ENCODE data around the gene IGSF21. TPM values are rescaled to one million over a fixed set of nuclear protein-coding genes. Genes with fewer than 3 reads are reported as not detected.

IGSF21 gene
- total RNA-seq, 1 donor from 2014 or later, result not detected

GRCh38 chr1:18233176-18233864 lies 125.7 kb downstream of the IGSF21 start:
- no peak overlapping the region for H3K4me3 ChIP-seq (ENCODE audit: low read depth, low read length)
- FAIRE-seq (peak; percentile 60), DNase-seq (ENCODE audit: low read depth) (no peak)
- TF ChIP-seq CTCF (IDR thresholded peaks at IDR 0.05; ENCODE audit: insufficient read depth, low read length, severe bottlenecking), result no peak
- no peaks in the 10 kb centered on the region for H3K27me3 ChIP-seq (ENCODE audit: control insufficient read depth, insufficient read depth, low read length)
- H3K36me3 ChIP-seq (ENCODE audit: control insufficient read depth, insufficient read depth, low read length), result no peaks in the 10 kb centered on the region

DNA sequence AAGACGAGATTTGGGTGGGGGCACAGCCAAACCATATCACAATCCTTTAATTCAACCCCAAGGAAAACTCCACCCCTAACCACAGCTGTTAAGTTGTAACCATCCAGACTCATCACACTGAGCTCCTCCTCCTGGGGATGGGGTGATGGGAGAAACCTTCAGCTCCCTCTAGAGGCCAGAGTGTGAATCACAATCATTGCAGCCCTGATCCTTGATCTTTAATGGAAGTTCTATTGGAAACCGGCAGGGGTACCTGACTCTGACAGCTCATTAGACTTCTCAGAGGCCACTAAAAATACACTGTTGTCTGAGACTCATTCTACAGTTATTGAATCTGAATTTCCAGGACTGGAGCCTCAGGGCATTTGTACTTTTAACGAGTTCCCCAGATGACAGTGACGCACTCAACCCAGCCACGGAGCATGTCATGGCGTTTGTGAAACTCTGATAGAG lies 127.2 kb downstream of the IGSF21 start:
- no peak for FAIRE-seq
- H3K36me3 ChIP-seq (ENCODE audit: control insufficient read depth, insufficient read depth, low read length), result no peaks in the 10 kb centered on the region
- no peaks in the 10 kb centered on the region for H3K27me3 ChIP-seq (ENCODE audit: control insufficient read depth, insufficient read depth, low read length)
- TF ChIP-seq CTCF (IDR thresholded peaks at IDR 0.05; ENCODE audit: insufficient read depth, low read length, severe bottlenecking), result peak; percentile 37
- no peak overlapping the region for H3K4me3 ChIP-seq (ENCODE audit: low read depth, low read length)
- peak; percentile 41 for DNase-seq (ENCODE audit: low read depth)

DNA sequence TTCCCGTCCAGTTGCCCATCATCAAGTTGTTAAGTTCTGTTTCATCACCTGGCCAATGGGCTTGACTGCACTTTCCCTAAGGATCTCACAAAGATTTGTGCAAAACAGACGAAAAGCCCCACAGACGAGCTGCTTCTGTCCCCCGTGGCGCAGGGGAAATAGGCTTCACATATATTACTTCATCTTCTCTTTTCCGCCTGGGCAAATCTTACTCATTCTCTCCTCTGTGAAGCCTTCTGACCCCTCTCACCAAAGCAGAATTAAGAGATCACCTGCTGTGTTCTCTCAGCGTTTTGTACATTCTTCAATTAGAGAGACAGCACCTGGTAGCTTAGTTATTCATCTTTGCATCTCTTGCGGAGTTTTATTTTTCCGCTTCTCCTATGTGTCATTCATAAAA lies 129.8 kb downstream of the IGSF21 start:
- no peak for FAIRE-seq
- Histone ChIP-seq H3K4me3 (ENCODE audit: low read depth, low read length) (no peak overlapping the region), H3K27me3 (ENCODE audit: control insufficient read depth, insufficient read depth, low read length) (no peaks in the 10 kb centered on the region), H3K36me3 (ENCODE audit: control insufficient read depth, insufficient read depth, low read length) (no peaks in the 10 kb centered on the region)
- no peak for DNase-seq (ENCODE audit: low read depth)
- TF ChIP-seq CTCF (IDR thresholded peaks at IDR 0.05; ENCODE audit: insufficient read depth, low read length, severe bottlenecking), result no peak

DNA sequence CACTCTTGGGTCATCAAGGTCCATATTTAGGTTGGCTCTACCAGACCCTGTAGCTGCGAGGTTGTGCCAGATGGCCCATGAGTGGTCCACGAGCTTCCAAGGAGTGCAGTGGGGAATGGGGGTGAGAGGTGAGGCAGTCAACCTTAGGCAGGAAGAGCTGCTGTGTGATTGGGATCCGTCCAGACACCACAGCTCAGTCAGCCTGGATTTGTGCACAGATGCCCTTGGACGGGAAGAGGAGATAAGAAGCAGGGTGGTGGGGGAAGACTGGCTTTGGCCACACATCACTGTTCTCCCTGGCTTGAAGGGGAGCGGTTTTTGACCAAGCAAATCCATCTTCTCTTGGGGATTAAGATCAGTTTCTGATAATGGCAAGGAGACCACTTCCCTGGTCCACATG lies 130.6 kb downstream of the IGSF21 start:
- FAIRE-seq (no peak), DNase-seq (ENCODE audit: low read depth) (no peak)
- Histone ChIP-seq H3K27me3 (ENCODE audit: control insufficient read depth, insufficient read depth, low read length) (no peaks in the 10 kb centered on the region), H3K36me3 (ENCODE audit: control insufficient read depth, insufficient read depth, low read length) (no peaks in the 10 kb centered on the region), H3K4me3 (ENCODE audit: low read depth, low read length) (no peak overlapping the region)
- TF ChIP-seq CTCF (IDR thresholded peaks at IDR 0.05; ENCODE audit: insufficient read depth, low read length, severe bottlenecking), result no peak

DNA sequence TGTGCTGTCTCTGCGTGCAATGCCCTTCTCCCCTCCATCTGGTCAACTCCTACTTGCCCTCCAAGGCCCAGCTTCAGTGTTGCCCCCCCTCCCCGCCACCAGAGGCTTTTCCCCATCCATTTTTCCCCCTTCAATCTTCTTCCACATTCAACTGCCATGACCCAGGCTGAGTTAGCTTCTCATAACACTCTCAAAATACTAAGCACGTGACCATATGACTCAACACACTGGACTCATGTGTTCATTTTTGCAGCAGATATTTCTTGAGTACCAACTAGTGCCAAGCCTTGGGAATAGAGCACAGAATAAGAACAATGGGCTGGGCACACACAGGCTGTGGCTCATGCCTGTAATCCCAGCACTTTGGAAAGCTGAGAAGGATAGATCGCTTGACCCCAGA lies 132.1 kb downstream of the IGSF21 start:
- H3K36me3 ChIP-seq (ENCODE audit: control insufficient read depth, insufficient read depth, low read length), result no peaks in the 10 kb centered on the region
- no peaks in the 10 kb centered on the region for H3K27me3 ChIP-seq (ENCODE audit: control insufficient read depth, insufficient read depth, low read length)
- DNase-seq (ENCODE audit: low read depth) (peak; percentile 1), FAIRE-seq (no peak)
- no peak overlapping the region for H3K4me3 ChIP-seq (ENCODE audit: low read depth, low read length)
- no peak for TF ChIP-seq CTCF (IDR thresholded peaks at IDR 0.05; ENCODE audit: insufficient read depth, low read length, severe bottlenecking)

DNA sequence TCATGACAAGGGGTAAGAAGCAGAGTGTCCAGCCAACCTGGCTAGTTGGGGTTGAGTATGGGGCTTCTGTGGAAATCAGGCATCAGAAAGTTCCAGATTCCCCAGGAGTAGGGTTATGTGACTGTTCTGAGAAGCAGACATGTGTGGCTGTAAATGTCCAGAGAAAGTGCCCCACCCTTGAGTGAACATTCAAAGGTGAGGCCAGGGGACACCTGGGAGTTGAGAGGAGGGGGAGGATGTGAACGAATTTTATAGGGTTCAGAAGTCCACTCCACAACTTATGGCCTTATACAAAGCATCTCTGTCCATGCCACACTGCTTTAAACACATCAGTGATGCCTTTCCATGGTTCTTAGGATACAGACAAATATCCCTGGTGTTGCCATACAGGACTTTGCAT lies 133.3 kb downstream of the IGSF21 start:
- no peak overlapping the region for H3K4me3 ChIP-seq (ENCODE audit: low read depth, low read length)
- no peaks in the 10 kb centered on the region for H3K27me3 ChIP-seq (ENCODE audit: control insufficient read depth, insufficient read depth, low read length)
- H3K36me3 ChIP-seq (ENCODE audit: control insufficient read depth, insufficient read depth, low read length), result no peaks in the 10 kb centered on the region
- DNase-seq (ENCODE audit: low read depth), result no peak
- no peak for FAIRE-seq
- no peak for TF ChIP-seq CTCF (IDR thresholded peaks at IDR 0.05; ENCODE audit: insufficient read depth, low read length, severe bottlenecking)
